PFSK-1 (cell line): ENCODE data around the gene NOTUM.

ENCODE experiments used
- FOXP2 ChIP-seq: optimal IDR thresholded peaks from 2 replicates; pipeline ENCODE3; 2011; ENCODE audit warnings: borderline replicate concordance, control low read depth, inconsistent platforms; ENCODE audit not compliant: insufficient read depth; ENCODE audit errors: extremely low read length, extremely low read depth
- POLR2AphosphoS5 ChIP-seq: IDR thresholded peaks from 2 replicates; pipeline ENCODE4 v1.6.1; 2012; ENCODE audit warnings: low read depth, mild to moderate bottlenecking, control low read depth, low read length, moderate library complexity
- REST ChIP-seq, 2 experiments: IDR thresholded peaks; 2 replicates each; pipeline versions ENCODE4 v1.6.1 to v1.8.0; 2011 to 2012; ENCODE audit warnings: low read depth in 2 of 2, low read length in 2 of 2, control low read depth in 1 of 2, inconsistent platforms in 1 of 2, mild to moderate bottlenecking in 1 of 2, moderate library complexity in 1 of 2; ENCODE audit not compliant: insufficient read depth in 1 of 2
- SIN3A ChIP-seq: IDR thresholded peaks from 2 replicates; pipeline ENCODE4 v1.6.1; 2012; ENCODE audit warnings: mild to moderate bottlenecking, low read length, moderate library complexity, borderline replicate concordance; ENCODE audit not compliant: insufficient read depth
- TAF1 ChIP-seq: IDR thresholded peaks from 2 replicates; pipeline ENCODE4 v1.6.1; 2012; ENCODE audit warnings: low read length, control low read depth, borderline replicate concordance; ENCODE audit not compliant: insufficient read depth

NOTUM gene

DNA sequence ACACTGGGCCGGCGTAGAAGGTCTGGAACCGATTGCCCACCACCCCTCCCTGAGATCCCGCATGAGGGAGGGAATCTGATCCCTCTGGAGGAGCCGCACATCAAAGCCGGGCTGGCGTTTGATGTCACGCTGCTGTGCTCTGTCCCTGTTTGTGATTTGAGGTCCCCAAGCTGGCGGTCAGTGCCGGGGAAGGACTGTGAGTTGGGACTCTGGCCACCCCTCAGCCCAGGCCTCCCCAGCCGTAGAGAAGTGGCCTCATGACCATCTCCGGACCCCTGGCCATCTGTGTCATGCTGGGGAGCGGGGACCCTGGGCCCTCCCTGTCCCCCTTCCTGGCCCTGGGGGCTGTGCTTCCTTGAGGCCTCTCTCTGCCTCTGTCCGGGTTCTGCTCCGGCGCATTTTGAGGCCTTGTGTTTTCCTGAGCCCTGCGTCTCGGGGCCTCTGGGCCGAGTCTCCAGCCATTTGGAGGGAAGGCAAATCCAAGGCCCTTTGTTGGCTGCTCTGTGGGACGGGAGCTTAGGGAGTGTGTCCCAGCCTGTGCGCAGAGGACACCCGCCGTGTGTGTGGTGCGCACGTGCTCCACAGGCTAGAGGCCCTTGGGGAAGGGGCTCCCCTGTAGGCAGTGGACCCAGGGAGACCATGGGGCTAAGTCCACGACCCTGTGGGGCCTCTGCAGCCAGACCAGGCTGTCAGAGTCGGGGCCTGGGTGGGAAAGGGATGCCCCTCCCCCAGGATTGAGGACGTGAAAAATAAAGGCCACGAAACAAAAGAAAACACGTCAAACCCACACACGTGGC lies 31.5 kb upstream of the NOTUM start:
- TF ChIP-seq POLR2AphosphoS5, result no peak
- no peak for TF ChIP-seq TAF1
- no peak for TF ChIP-seq FOXP2
- TF ChIP-seq SIN3A, result no peak
- TF ChIP-seq REST (IDR thresholded peaks at IDR 0.05; ENCODE audit: insufficient read depth in 1 of 2, low read depth in 2 of 2, low read length in 2 of 2), result no peak

GRCh38 chr17:81991684-81992305 lies 30.8 kb upstream of the NOTUM start:
- no peak for TF ChIP-seq SIN3A
- no peak for TF ChIP-seq POLR2AphosphoS5
- no peak for TF ChIP-seq TAF1
- no peak for TF ChIP-seq REST (IDR thresholded peaks at IDR 0.05; ENCODE audit: insufficient read depth in 1 of 2, low read depth in 2 of 2, low read length in 2 of 2)
- no peak for TF ChIP-seq FOXP2

- TF ChIP-seq FOXP2, result no peak
- no peak for TF ChIP-seq TAF1
- no peak for TF ChIP-seq SIN3A
- TF ChIP-seq POLR2AphosphoS5, result no peak
- no peak for TF ChIP-seq REST (IDR thresholded peaks at IDR 0.05; ENCODE audit: insufficient read depth in 1 of 2, low read depth in 2 of 2, low read length in 2 of 2)
These were observed 30.1 kb upstream of the NOTUM start for GRCh38 chr17:81990836-81991683.

GRCh38 chr17:81987161-81987770 lies 26.3 kb upstream of the NOTUM start:
- no peak for TF ChIP-seq POLR2AphosphoS5

- no peak for TF ChIP-seq FOXP2
- no peak for TF ChIP-seq SIN3A
- no peak for TF ChIP-seq POLR2AphosphoS5
- no peak for TF ChIP-seq TAF1
- no peak for TF ChIP-seq REST (IDR thresholded peaks at IDR 0.05; ENCODE audit: insufficient read depth in 1 of 2, low read depth in 2 of 2, low read length in 2 of 2)
These were observed 25.6 kb upstream of the NOTUM start for GRCh38 chr17:81986606-81987005.
